Endothelial cell (in vitro differentiated cells): ENCODE data around the gene DMXL2. TPM values are rescaled to one million over a fixed set of nuclear protein-coding genes. Genes with fewer than 3 reads are reported as not detected.

Experiments
- DNase-seq: peaks from one replicate; pipeline ENCODE4 v3.0.0; 2021; ENCODE audit warnings: low spot score
- H3K27ac Mint-ChIP-seq: one replicate; pipeline ENCODE4 v1.8.0; 2021; ENCODE audit warnings: mixed read lengths, inconsistent platforms; ENCODE audit not compliant: unreplicated experiment
- H3K27me3 Mint-ChIP-seq: one replicate; pipeline ENCODE4 v1.8.0; 2021; ENCODE audit warnings: mild to moderate bottlenecking, moderate library complexity, mixed read lengths, inconsistent platforms; ENCODE audit not compliant: unreplicated experiment
- H3K36me3 Mint-ChIP-seq: one replicate; pipeline ENCODE4 v1.8.0; 2021; ENCODE audit warnings: mild to moderate bottlenecking, low read depth, mixed read lengths, inconsistent platforms; ENCODE audit not compliant: unreplicated experiment
- H3K4me1 Mint-ChIP-seq: one replicate; pipeline ENCODE4 v1.8.0; 2021; ENCODE audit warnings: mild to moderate bottlenecking, mixed read lengths, inconsistent platforms; ENCODE audit not compliant: unreplicated experiment
- H3K4me3 Mint-ChIP-seq: one replicate; pipeline ENCODE4 v1.8.0; 2021; ENCODE audit warnings: mild to moderate bottlenecking, mixed read lengths, inconsistent platforms; ENCODE audit not compliant: unreplicated experiment
- H3K9me3 Mint-ChIP-seq: one replicate; pipeline ENCODE4 v1.8.0; 2021; ENCODE audit warnings: mixed read lengths, inconsistent platforms; ENCODE audit not compliant: unreplicated experiment
- CTCF ChIP-seq: fragments of 200-600 bp; sonication (generic); IDR thresholded peaks from one replicate; pipeline ENCODE4 v1.5.0; 2021; ENCODE audit warnings: antibody characterized with exemption; ENCODE audit not compliant: unreplicated experiment
- long read RNA-seq: library from polyadenylated mRNA; unstranded; transcript quantifications from one replicate; pipeline ENCODE4 v2.0.0, GENCODE V29; 2020; ENCODE audit not compliant: unreplicated experiment
- total RNA-seq: library from RNA; stranded (reverse); fragmentation: NEBNext Ultra II Directional; extraction: Animal tissue kit (Norgen Biotek cat#: 25700); gene quantifications from one replicate; pipeline ENCODE4 v1.2.1, GENCODE V29; 2021; ENCODE audit not compliant: unreplicated experiment

The DMXL2 gene
- 33.1 TPM for total RNA-seq
- long read RNA-seq: 0 reads

GRCh38 chr15:51622604-51623370, at the start of gene DMXL2:
DMXL2 (minus strand) TSS chr15:51622771; CDS start chr15:51622545, 226 bp downstream.
- Mint-ChIP-seq H3K4me1 (peaks cover 17% of the 10 kb centered on the region), H3K9me3 (no peaks in the 10 kb centered on the region), H3K27me3 (no peaks in the 10 kb centered on the region), H3K4me3 (peak within 1 kb of the TSS; percentile 96), H3K36me3 (no peaks in the 10 kb centered on the region), H3K27ac (peak within 1 kb of the TSS; percentile 37)
- DNase-seq: peak; percentile 89
- no peak for TF ChIP-seq CTCF

GRCh38 chr15:51672155-51672687, 49.6 kb upstream of the DMXL2 start:
- Mint-ChIP-seq H3K4me3 (no peak overlapping the region), H3K36me3 (no peaks in the 10 kb centered on the region), H3K27me3 (peaks cover 2% of the 10 kb centered on the region), H3K27ac (no peak overlapping the region), H3K9me3 (no peaks in the 10 kb centered on the region), H3K4me1 (peaks cover 8% of the 10 kb centered on the region)
- DNase-seq: no peak
- TF ChIP-seq CTCF: no peak

GRCh38 chr15:51669381-51669780, 46.8 kb upstream of the DMXL2 start:
- Mint-ChIP-seq H3K9me3 (no peaks in the 10 kb centered on the region), H3K36me3 (no peaks in the 10 kb centered on the region), H3K27me3 (peaks cover 2% of the 10 kb centered on the region), H3K4me1 (peaks cover 8% of the 10 kb centered on the region), H3K4me3 (no peak overlapping the region), H3K27ac (no peak overlapping the region)
- DNase-seq: no peak
- TF ChIP-seq CTCF: no peak

GRCh38 chr15:51668446-51668845, 45.9 kb upstream of the DMXL2 start:
- Mint-ChIP-seq H3K36me3 (no peaks in the 10 kb centered on the region), H3K27ac (no peak overlapping the region), H3K9me3 (no peaks in the 10 kb centered on the region)

More at GRCh38 chr15:51668446-51668845, 45.9 kb upstream of the DMXL2 start:
- Mint-ChIP-seq H3K4me1 (peaks cover 6% of the 10 kb centered on the region), H3K4me3 (no peak overlapping the region), H3K27me3 (peaks cover under 1% of the 10 kb centered on the region)
- DNase-seq: no peak
- no peak for TF ChIP-seq CTCF
